Measurements from ENCODE around the gene FOXJ3.

Gene FOXJ3

GRCh38 chr1:42335050-42335808 is at the start of gene FOXJ3:
Gene FOXJ3, minus strand, starts transcription at chr1:42335235. Its CDS starts 24,142 bp downstream, at chr1:42311093.
- TF ChIP-seq CTCF (IDR thresholded peaks at IDR 0.05; ENCODE audit: low read depth, low read length) = 0 out of 2 replicates have a peak, but pooled peaks have one; percentile 2
- DNase-seq = peak; percentile 95
- peak within 1 kb of the TSS; percentile 93 for H3K27ac ChIP-seq
- peak within 1 kb of the TSS; percentile 88 for H3K4me3 ChIP-seq (ENCODE audit: low read depth, low read length)
- 0 out of 2 replicates have a peak, but pooled peaks cover 3% of the 10 kb centered on the region for H3K36me3 ChIP-seq
- no peaks in the 10 kb centered on the region for H3K9me3 ChIP-seq (ENCODE audit: severe bottlenecking)
- no peaks in the 10 kb centered on the region for H3K27me3 ChIP-seq (ENCODE audit: insufficient read depth, low read depth, severe bottlenecking)

- no peak for DNase-seq
- peaks cover 2% of the 10 kb centered on the region; the same call in 1 of the 2 replicates for H3K36me3 ChIP-seq
- no peaks in the 10 kb centered on the region for H3K9me3 ChIP-seq (ENCODE audit: severe bottlenecking)
- H3K27ac ChIP-seq = peak overlapping the region; percentile 58
- peak overlapping the region; percentile 78 for H3K4me3 ChIP-seq (ENCODE audit: low read depth, low read length)
- no peaks in the 10 kb centered on the region for H3K27me3 ChIP-seq (ENCODE audit: insufficient read depth, low read depth, severe bottlenecking)
- no peak for TF ChIP-seq CTCF (IDR thresholded peaks at IDR 0.05; ENCODE audit: low read depth, low read length)
Observed at GRCh38 chr1:42381280-42381673, 46.2 kb upstream of the FOXJ3 start.

GRCh38 chr1:42380586-42381279 is 45.7 kb upstream of the FOXJ3 start, which contains the start of gene RIMKLA:
Gene RIMKLA, plus strand, starts transcription at chr1:42380792. Its CDS starts 143 bp downstream, at chr1:42380935.
- DNase-seq = peak; percentile 77
- TF ChIP-seq CTCF (IDR thresholded peaks at IDR 0.05; ENCODE audit: low read depth, low read length) = no peak
- no peaks in the 10 kb centered on the region for H3K9me3 ChIP-seq (ENCODE audit: severe bottlenecking)
- peak within 1 kb of the TSS; percentile 58 for H3K27ac ChIP-seq
- H3K27me3 ChIP-seq (ENCODE audit: insufficient read depth, low read depth, severe bottlenecking) = no peaks in the 10 kb centered on the region
- peaks cover 2% of the 10 kb centered on the region; the same call in 1 of the 2 replicates for H3K36me3 ChIP-seq
- H3K4me3 ChIP-seq (ENCODE audit: low read depth, low read length) = peak within 1 kb of the TSS; percentile 78

- peak overlapping the region; percentile 38; the same call in 1 of the 2 replicates for H3K27ac ChIP-seq
- no peaks in the 10 kb centered on the region for H3K27me3 ChIP-seq (ENCODE audit: insufficient read depth, low read depth, severe bottlenecking)
- H3K4me3 ChIP-seq (ENCODE audit: low read depth, low read length) = peak overlapping the region; percentile 62
- no peak for TF ChIP-seq CTCF (IDR thresholded peaks at IDR 0.05; ENCODE audit: low read depth, low read length)
- no peaks in the 10 kb centered on the region for H3K9me3 ChIP-seq (ENCODE audit: severe bottlenecking)
- no peak for DNase-seq
- H3K36me3 ChIP-seq = peaks cover 2% of the 10 kb centered on the region; the same call in 1 of the 2 replicates
Observed at GRCh38 chr1:42379794-42380585, 45.0 kb upstream of the FOXJ3 start.

- no peak for TF ChIP-seq CTCF (IDR thresholded peaks at IDR 0.05; ENCODE audit: low read depth, low read length)
- Histone ChIP-seq H3K27ac (no peak overlapping the region), H3K27me3 (ENCODE audit: insufficient read depth, low read depth, severe bottlenecking) (no peaks in the 10 kb centered on the region), H3K36me3 (no peaks in the 10 kb centered on the region), H3K9me3 (ENCODE audit: severe bottlenecking) (no peaks in the 10 kb centered on the region), H3K4me3 (ENCODE audit: low read depth, low read length) (no peak overlapping the region)
- no peak for DNase-seq
Observed at GRCh38 chr1:42372796-42373195, 37.8 kb upstream of the FOXJ3 start.

All from WERI-Rb-1 (cell line).